ENCODE data around the gene MUC5B. TPM values are rescaled to one million over a fixed set of nuclear protein-coding genes. Genes with fewer than 3 reads are reported as not detected.

MUC5B gene
- total and polyA plus RNA-seq, 2 of the 13 experiments (the other 11 are each of a cell fraction or from before 2014, with no cell fraction given): 0.01 TPM; not detected in 1

DNA sequence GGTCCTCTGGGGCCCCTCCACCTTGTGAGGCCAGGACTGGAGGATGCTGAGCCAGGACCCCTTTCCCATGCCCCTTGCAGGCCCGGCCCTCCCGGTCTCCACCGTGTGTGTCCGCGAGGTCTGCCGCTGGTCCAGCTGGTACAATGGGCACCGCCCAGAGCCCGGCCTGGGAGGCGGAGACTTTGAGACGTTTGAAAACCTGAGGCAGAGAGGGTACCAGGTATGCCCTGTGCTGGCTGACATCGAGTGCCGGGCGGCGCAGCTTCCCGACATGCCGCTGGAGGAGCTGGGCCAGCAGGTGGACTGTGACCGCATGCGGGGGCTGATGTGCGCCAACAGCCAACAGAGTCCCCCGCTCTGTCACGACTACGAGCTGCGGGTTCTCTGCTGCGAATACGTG is 17.9 kb downstream of the MUC5B start:
- no peak for FAIRE-seq

More for the DNA sequence above, 17.9 kb downstream of the MUC5B start:
- Histone ChIP-seq H4K20me1 (ENCODE audit: insufficient read depth, low read length) (no peaks in the 10 kb centered on the region), H3K27ac (ENCODE audit: extremely low read length, insufficient read depth, low read length) (no peak overlapping the region), H3K36me3 (replicated peaks in 1 of 2; ENCODE audit: control insufficient read depth in 1 of 2, insufficient read depth in 2 of 2, low read length in 2 of 2) (no peaks in the 10 kb centered on the region), H2AFZ (ENCODE audit: low read length) (no peak overlapping the region), H3K9me3 (ENCODE audit: low read length) (no peaks in the 10 kb centered on the region), H3K79me2 (ENCODE audit: insufficient read depth, low read length) (no peaks in the 10 kb centered on the region), H3K4me3 (replicated peaks in 1 of 3; ENCODE audit: insufficient read depth in 1 of 3, low read depth in 2 of 3, low read length in 3 of 3) (no peak overlapping the region), H3K9ac (ENCODE audit: insufficient read depth, low read depth, low read length) (no peak overlapping the region), H3K4me1 (ENCODE audit: insufficient read depth, low read length) (no peaks in the 10 kb centered on the region), H3K27me3 (ENCODE audit: control insufficient read depth in 1 of 2, insufficient read depth in 2 of 2, low read length in 2 of 2) (peaks cover 0 to 3% of the 10 kb centered on the region in 2 experiments; a peak in 2 of 5 replicates), H3K4me2 (ENCODE audit: low read depth, low read length) (no peak overlapping the region)
- ATAC-seq (no peak), DNase-seq (ENCODE audit: low spot score) (no peak)
- CTCF ChIA-PET (ENCODE audit: low intra/inter-chr PET ratio, low total read pairs): no interaction called here
- 80% methylated on average over 12 of the region's 25 CpGs for WGBS (ENCODE audit: low lambda C conversion rate)
- in situ Hi-C loops (cut with HindIII; ENCODE audit: extremely low pct_ligation_motif_present, low pct_unique_long_range_greater_than_20kb) (no loop called here), intact Hi-C loops (cut with micrococcal nuclease; ENCODE audit: unreplicated experiment) (no loop called here)
- POLR2A ChIA-PET: no interaction called here
- no peak for TF ChIP-seq POLR2AphosphoS2 (IDR thresholded peaks at IDR 0.05; ENCODE audit: low read depth, low read length)
- TF ChIP-seq NFE2L1 (CRISPR knock-in tag; IDR thresholded peaks at IDR 0.05; ENCODE audit: borderline replicate concordance): no peak
- TF ChIP-seq, protein P1, sequence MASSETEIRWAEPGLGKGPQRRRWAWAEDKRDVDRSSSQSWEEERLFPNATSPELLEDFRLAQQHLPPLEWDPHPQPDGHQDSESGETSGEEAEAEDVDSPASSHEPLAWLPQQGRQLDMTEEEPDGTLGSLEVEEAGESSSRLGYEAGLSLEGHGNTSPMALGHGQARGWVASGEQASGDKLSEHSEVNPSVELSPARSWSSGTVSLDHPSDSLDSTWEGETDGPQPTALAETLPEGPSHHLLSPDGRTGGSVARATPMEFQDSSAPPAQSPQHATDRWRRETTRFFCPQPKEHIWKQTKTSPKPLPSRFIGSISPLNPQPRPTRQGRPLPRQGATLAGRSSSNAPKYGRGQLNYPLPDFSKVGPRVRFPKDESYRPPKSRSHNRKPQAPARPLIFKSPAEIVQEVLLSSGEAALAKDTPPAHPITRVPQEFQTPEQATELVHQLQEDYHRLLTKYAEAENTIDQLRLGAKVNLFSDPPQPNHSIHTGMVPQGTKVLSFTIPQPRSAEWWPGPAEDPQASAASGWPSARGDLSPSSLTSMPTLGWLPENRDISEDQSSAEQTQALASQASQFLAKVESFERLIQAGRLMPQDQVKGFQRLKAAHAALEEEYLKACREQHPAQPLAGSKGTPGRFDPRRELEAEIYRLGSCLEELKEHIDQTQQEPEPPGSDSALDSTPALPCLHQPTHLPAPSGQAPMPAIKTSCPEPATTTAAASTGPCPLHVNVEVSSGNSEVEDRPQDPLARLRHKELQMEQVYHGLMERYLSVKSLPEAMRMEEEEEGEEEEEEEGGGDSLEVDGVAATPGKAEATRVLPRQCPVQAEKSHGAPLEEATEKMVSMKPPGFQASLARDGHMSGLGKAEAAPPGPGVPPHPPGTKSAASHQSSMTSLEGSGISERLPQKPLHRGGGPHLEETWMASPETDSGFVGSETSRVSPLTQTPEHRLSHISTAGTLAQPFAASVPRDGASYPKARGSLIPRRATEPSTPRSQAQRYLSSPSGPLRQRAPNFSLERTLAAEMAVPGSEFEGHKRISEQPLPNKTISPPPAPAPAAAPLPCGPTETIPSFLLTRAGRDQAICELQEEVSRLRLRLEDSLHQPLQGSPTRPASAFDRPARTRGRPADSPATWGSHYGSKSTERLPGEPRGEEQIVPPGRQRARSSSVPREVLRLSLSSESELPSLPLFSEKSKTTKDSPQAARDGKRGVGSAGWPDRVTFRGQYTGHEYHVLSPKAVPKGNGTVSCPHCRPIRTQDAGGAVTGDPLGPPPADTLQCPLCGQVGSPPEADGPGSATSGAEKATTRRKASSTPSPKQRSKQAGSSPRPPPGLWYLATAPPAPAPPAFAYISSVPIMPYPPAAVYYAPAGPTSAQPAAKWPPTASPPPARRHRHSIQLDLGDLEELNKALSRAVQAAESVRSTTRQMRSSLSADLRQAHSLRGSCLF (CRISPR knock-in tag; IDR thresholded peaks at IDR 0.05; ENCODE audit: borderline replicate concordance): no peak
- no peak for TF ChIP-seq ZSCAN21 (CRISPR knock-in tag; IDR thresholded peaks at IDR 0.05; ENCODE audit: borderline replicate concordance)
- TF ChIP-seq MIXL1 (CRISPR knock-in tag; IDR thresholded peaks at IDR 0.05): no peak
- TF ChIP-seq, protein P2, sequence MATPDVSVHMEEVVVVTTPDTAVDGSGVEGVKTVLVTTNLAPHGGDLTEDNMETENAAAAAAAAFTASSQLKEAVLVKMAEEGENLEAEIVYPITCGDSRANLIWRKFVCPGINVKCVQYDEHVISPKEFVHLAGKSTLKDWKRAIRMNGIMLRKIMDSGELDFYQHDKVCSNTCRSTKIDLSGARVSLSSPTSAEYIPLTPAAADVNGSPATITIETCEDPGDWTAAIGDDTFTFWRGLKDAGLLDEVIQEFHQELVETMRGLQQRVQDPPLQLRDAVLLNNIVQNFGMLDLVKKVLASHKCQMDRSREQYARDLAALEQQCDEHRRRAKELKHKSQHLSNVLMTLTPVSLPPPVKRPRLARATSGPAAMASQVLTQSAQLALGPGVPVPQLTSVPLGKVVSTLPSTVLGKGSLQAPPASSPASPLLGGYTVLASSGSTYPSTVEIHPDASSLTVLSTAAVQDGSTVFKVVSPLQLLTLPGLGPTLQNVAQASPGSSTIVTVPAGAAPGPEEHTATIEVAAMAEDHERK (CRISPR knock-in tag; IDR thresholded peaks at IDR 0.05; ENCODE audit: low read depth): no peak
- no peak for TF ChIP-seq ATF7 (IDR thresholded peaks at IDR 0.05)
- TF ChIP-seq ATF7 (CRISPR knock-in tag; IDR thresholded peaks at IDR 0.05): no peak
- no TSS peak for BruUV-seq (replicated peaks)

Measured in HepG2 (cell line).